ENCODE data around the gene SOCS7.

DNA sequence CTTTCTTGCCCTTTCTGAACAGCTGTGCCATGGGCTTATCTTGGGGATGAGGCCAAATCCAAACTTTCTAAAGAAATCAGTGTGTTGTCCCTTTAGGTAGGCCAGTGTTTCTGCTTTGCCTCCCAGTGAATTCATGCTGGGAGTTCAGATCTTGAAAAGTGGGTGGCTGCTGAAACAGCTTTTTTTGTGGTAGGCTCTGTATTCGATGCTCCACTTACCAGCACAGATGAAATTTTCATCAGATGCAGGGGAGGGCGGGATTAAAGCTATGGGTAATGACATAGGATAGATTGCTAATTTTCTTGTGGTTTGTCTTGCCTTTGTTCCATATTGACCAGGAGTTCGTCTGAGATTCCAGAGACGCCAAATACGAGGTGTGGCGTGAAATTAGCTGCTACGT lies 2.8 kb downstream of the SOCS7 start:
- TF ChIP-seq, protein P1, sequence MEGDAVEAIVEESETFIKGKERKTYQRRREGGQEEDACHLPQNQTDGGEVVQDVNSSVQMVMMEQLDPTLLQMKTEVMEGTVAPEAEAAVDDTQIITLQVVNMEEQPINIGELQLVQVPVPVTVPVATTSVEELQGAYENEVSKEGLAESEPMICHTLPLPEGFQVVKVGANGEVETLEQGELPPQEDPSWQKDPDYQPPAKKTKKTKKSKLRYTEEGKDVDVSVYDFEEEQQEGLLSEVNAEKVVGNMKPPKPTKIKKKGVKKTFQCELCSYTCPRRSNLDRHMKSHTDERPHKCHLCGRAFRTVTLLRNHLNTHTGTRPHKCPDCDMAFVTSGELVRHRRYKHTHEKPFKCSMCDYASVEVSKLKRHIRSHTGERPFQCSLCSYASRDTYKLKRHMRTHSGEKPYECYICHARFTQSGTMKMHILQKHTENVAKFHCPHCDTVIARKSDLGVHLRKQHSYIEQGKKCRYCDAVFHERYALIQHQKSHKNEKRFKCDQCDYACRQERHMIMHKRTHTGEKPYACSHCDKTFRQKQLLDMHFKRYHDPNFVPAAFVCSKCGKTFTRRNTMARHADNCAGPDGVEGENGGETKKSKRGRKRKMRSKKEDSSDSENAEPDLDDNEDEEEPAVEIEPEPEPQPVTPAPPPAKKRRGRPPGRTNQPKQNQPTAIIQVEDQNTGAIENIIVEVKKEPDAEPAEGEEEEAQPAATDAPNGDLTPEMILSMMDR (IDR thresholded peaks at IDR 0.05) = no peak
- no peak for TF ChIP-seq POLR2A (IDR thresholded peaks at IDR 0.05)

Data from heart left ventricle (tissue), 13 donors.